ENCODE results near the gene ATF4.

- TF ChIP-seq, protein P1, sequence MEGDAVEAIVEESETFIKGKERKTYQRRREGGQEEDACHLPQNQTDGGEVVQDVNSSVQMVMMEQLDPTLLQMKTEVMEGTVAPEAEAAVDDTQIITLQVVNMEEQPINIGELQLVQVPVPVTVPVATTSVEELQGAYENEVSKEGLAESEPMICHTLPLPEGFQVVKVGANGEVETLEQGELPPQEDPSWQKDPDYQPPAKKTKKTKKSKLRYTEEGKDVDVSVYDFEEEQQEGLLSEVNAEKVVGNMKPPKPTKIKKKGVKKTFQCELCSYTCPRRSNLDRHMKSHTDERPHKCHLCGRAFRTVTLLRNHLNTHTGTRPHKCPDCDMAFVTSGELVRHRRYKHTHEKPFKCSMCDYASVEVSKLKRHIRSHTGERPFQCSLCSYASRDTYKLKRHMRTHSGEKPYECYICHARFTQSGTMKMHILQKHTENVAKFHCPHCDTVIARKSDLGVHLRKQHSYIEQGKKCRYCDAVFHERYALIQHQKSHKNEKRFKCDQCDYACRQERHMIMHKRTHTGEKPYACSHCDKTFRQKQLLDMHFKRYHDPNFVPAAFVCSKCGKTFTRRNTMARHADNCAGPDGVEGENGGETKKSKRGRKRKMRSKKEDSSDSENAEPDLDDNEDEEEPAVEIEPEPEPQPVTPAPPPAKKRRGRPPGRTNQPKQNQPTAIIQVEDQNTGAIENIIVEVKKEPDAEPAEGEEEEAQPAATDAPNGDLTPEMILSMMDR (IDR thresholded peaks at IDR 0.05) = no peak
- TF ChIP-seq POLR2A (IDR thresholded peaks at IDR 0.05) (no peak), POLR2AphosphoS5 (IDR thresholded peaks at IDR 0.05) (no peak)
Observed at GRCh38 chr22:39472570-39473556, 47.5 kb upstream of the ATF4 start.

Data from breast epithelium (tissue), 3 donors.